ENCODE measurements around the gene HSPB8.

HSPB8 gene

GRCh38 chr12:119239040-119239439 is 60.3 kb downstream of the HSPB8 start:
- CTCF ChIA-PET, result no interaction called here
- H3K9me3 Mint-ChIP-seq, result peaks cover 1% of the 10 kb centered on the region
- DNase-seq, result no peak
- H3K27ac Mint-ChIP-seq, result no peak overlapping the region
- H3K4me3 Mint-ChIP-seq, result no peak overlapping the region
- H3K4me1 Mint-ChIP-seq, result no peaks in the 10 kb centered on the region
- H3K27me3 Mint-ChIP-seq, result no peaks in the 10 kb centered on the region
- H3K36me3 Mint-ChIP-seq, result no peaks in the 10 kb centered on the region

GRCh38 chr12:119241049-119241448 is 62.3 kb downstream of the HSPB8 start:
- no peaks in the 10 kb centered on the region for H3K4me1 Mint-ChIP-seq
- no peak overlapping the region for H3K4me3 Mint-ChIP-seq
- no peak for DNase-seq
- H3K36me3 Mint-ChIP-seq, result no peaks in the 10 kb centered on the region
- H3K27me3 Mint-ChIP-seq, result no peaks in the 10 kb centered on the region
- peaks cover 3% of the 10 kb centered on the region for H3K9me3 Mint-ChIP-seq
- no peak overlapping the region for H3K27ac Mint-ChIP-seq
- CTCF ChIA-PET, result no interaction called here

- Mint-ChIP-seq H3K27me3 (no peaks in the 10 kb centered on the region), H3K4me1 (no peaks in the 10 kb centered on the region), H3K4me3 (no peak overlapping the region), H3K36me3 (no peaks in the 10 kb centered on the region), H3K27ac (no peak overlapping the region), H3K9me3 (peaks cover 3% of the 10 kb centered on the region)
- no peak for DNase-seq
- CTCF ChIA-PET, result no interaction called here
Measured at GRCh38 chr12:119241580-119242169, 62.9 kb downstream of the HSPB8 start.
